ENCODE results near the gene MS4A4A.

MS4A4A gene

GRCh38 chr11:60357771-60358170 is 77.3 kb downstream of the MS4A4A start:
- TF ChIP-seq CTCF (IDR thresholded peaks at IDR 0.05; ENCODE audit: low read depth, low read length), result no peak
- H3K4me3 ChIP-seq (ENCODE audit: low read depth, low read length), result no peak overlapping the region
- no peak for DNase-seq (ENCODE audit: low read depth, low spot score)
- in situ Hi-C loops (cut with HindIII; ENCODE audit: low sequenced_read_pairs), result no loop called here
